GM19468 (cell line): ENCODE results near the gene GNL2.
"Not testable (repeated sequence)": the region's sequence is repeated elsewhere in the genome, so short reads cannot be mapped to it uniquely, and the experiment has no call there.

Experiments used
- ATAC-seq: cut with Tn5 transposase; IDR thresholded peaks from one replicate; pipeline ENCODE4 v1.9.1; 2021; ENCODE audit warnings: mild to moderate bottlenecking, moderate library complexity, moderate number of reproducible peaks; ENCODE audit not compliant: unreplicated experiment; ENCODE audit errors: extremely low read depth

The GNL2 gene

GRCh38 chr1:37519613-37520012 is 76.1 kb downstream of the GNL2 start:
- ATAC-seq: no peak

GRCh38 chr1:37518929-37519328 is 76.8 kb downstream of the GNL2 start:
- not testable (repeated sequence) for ATAC-seq

GRCh38 chr1:37518241-37518640 is 77.5 kb downstream of the GNL2 start:
- ATAC-seq: not testable (repeated sequence)

- no peak for ATAC-seq
These were observed 78.2 kb downstream of the GNL2 start for GRCh38 chr1:37517569-37517968.
